Epithelial cell of esophagus (primary cell): ENCODE measurements around the gene TTC33.

Source experiments
- DNase-seq: peaks from one replicate; pipeline ENCODE4 v3.0.0; 2010; ENCODE audit warnings: low read depth
- H3K4me3 ChIP-seq: 2 replicates; pipeline ENCODE4 v1.5.1; 2011; ENCODE audit warnings: mild to moderate bottlenecking, low read length, control low read depth
- TF ChIP-seq, protein P1 (sequence below): IDR thresholded peaks from 2 replicates; pipeline ENCODE4 v1.5.1; 2011; ENCODE audit warnings: low read depth, mild to moderate bottlenecking, low read length, control low read depth, inconsistent platforms; ENCODE audit not compliant: insufficient read depth; ENCODE audit errors: missing control alignments

The TTC33 gene

DNA sequence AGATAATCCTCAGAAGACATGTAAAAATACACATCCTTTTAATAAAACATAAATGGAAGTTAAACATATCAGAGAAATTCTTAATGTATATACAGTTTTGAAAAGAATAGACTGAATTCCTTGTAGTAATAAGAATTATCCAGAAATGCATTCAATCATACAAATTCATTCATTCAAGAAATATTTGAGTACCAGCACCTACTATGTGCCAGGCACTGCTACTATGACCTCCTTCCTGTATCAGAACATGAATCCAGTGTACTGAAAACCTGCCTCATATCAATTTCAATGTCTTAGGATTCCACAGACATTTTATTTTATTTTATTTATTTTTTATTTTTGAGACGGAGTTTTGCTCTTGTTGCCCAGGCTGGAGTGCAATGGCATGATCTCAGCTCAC, 29.2 kb upstream of the TTC33 start:
- DNase-seq, result no peak
- no peak overlapping the region for H3K4me3 ChIP-seq
- TF ChIP-seq, protein P1, sequence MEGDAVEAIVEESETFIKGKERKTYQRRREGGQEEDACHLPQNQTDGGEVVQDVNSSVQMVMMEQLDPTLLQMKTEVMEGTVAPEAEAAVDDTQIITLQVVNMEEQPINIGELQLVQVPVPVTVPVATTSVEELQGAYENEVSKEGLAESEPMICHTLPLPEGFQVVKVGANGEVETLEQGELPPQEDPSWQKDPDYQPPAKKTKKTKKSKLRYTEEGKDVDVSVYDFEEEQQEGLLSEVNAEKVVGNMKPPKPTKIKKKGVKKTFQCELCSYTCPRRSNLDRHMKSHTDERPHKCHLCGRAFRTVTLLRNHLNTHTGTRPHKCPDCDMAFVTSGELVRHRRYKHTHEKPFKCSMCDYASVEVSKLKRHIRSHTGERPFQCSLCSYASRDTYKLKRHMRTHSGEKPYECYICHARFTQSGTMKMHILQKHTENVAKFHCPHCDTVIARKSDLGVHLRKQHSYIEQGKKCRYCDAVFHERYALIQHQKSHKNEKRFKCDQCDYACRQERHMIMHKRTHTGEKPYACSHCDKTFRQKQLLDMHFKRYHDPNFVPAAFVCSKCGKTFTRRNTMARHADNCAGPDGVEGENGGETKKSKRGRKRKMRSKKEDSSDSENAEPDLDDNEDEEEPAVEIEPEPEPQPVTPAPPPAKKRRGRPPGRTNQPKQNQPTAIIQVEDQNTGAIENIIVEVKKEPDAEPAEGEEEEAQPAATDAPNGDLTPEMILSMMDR, result no peak

- DNase-seq, result no peak
- TF ChIP-seq, protein P1, result no peak
- H3K4me3 ChIP-seq, result no peak overlapping the region
Measured at GRCh38 chr5:40784027-40784653, 28.4 kb upstream of the TTC33 start.

- TF ChIP-seq, protein P1, result no peak
- no peak overlapping the region for H3K4me3 ChIP-seq
- no peak for DNase-seq
Measured at GRCh38 chr5:40781843-40782409, 26.2 kb upstream of the TTC33 start.

DNA sequence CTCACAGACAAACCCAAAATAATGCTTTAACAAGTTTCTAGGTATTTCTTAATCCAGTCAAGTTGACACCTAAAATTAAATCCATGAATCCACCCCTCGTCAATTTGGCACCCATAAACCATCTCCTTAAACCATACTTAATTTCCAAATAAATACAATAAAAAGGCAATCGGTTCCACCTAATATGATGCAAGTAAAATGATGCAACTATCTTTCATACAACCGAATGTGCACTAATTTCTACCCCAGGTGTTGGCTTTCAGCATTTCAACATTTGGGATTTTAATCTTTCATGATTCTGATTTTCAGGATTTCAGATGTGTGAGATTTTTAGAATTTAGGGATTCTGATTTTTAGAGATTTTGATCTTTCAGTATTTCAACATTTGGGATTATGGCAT, 25.1 kb upstream of the TTC33 start:
- DNase-seq, result no peak
- TF ChIP-seq, protein P1, result no peak
- no peak overlapping the region for H3K4me3 ChIP-seq

DNA sequence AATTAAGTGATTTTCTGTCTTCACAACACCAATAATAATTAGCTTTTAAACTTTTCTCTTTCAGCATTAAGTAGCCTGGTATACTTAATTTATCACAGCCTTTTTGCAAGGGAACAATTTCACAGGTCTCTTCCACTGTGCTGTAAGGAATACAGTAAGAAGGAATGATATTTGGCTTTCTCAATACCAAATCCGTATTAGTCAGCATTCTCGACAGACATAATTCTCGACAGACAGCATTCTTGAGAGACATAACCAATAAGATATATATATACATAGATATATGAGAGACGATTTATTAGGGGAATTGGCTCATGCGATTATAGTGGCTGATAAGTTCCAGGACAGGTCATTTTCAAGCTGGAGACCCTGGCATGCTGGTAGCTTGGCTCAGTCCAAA, 24.4 kb upstream of the TTC33 start:
- no peak overlapping the region for H3K4me3 ChIP-seq
- TF ChIP-seq, protein P1, result no peak
- DNase-seq, result peak; percentile 34

- TF ChIP-seq, protein P1, result no peak
- H3K4me3 ChIP-seq, result no peak overlapping the region
- DNase-seq, result no peak
Measured at GRCh38 chr5:40779561-40779960, 23.8 kb upstream of the TTC33 start.

DNA sequence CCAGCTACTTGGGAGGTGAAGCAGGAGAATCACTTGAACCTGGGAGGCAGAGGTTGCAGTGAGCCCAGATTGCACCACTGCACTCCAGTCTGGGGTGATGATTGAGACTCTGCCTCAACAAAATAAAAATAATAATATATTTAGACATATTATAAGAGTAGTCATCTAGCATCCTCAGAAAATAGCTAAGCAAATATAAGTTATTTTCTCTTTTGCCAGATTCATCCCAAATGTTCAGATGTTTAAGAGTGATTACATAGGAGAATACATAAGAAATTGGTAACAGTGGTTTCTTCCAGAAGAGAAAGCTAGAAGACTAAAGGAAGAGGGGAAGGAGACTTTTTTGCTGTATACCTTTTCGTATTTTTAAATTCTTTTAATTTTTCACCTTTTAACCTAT, 22.4 kb upstream of the TTC33 start:
- TF ChIP-seq, protein P1, result no peak
- DNase-seq, result no peak
- no peak overlapping the region for H3K4me3 ChIP-seq
